Measurements from ENCODE around the gene CRYGN.
A peak's percentile ranks its signal among the peaks of the same experiment; 100 is the strongest.

CRYGN gene

GRCh38 chr7:151439855-151440798 is at the start of gene CRYGN:
TSS of gene CRYGN (minus strand) at chr7:151440141. CDS start at chr7:151439917, 224 bp downstream.
- peak; percentile 52 for DNase-seq

DNA sequence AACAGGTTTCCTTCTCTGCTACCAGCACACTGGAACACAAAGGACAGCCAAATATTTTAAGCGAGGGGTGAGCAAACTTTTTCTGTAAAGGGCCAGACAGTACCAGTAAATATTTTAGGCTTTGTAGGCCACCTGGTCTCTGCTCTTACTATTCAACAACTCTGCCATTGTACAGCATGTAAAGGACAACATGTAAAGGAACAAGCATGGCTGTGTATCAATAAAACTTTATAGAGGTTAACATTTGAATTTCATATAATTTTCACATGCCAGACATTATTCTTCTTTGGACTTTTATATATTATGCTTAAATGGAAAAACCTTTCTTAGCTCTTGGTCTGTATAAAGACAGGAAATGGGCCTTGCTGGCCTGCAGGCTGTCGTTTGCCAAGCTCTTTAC is 49.6 kb upstream of the CRYGN start:
- DNase-seq: no peak

DNA sequence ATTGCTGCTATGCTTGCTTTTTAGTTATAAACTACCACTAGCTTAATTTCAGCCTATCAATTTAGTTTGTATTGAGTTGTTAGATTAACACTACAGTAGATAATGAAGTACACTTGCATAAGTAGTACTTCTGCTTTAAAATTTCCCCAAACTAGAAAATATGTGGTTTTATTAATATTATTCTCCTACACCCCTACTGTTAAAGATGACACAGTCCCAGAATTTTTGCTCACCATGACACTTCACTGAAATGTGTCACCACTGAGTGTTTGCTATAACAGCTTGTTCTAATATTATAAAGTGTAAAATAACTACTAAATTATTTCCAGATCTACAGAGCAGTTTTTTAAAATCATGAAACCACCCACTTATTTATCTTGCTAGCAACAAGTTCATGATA is 48.2 kb upstream of the CRYGN start:
- DNase-seq: no peak

GRCh38 chr7:151487228-151487627 is 47.3 kb upstream of the CRYGN start:
- no peak for DNase-seq

- DNase-seq: no peak
These were observed 46.1 kb upstream of the CRYGN start for GRCh38 chr7:151486074-151486473.

GRCh38 chr7:151484971-151485707 is 45.2 kb upstream of the CRYGN start:
- no peak for DNase-seq

- DNase-seq: no peak
These were observed 43.7 kb upstream of the CRYGN start for GRCh38 chr7:151483711-151483983.

GRCh38 chr7:151482883-151483710 is 43.2 kb upstream of the CRYGN start:
- DNase-seq: no peak

DNA sequence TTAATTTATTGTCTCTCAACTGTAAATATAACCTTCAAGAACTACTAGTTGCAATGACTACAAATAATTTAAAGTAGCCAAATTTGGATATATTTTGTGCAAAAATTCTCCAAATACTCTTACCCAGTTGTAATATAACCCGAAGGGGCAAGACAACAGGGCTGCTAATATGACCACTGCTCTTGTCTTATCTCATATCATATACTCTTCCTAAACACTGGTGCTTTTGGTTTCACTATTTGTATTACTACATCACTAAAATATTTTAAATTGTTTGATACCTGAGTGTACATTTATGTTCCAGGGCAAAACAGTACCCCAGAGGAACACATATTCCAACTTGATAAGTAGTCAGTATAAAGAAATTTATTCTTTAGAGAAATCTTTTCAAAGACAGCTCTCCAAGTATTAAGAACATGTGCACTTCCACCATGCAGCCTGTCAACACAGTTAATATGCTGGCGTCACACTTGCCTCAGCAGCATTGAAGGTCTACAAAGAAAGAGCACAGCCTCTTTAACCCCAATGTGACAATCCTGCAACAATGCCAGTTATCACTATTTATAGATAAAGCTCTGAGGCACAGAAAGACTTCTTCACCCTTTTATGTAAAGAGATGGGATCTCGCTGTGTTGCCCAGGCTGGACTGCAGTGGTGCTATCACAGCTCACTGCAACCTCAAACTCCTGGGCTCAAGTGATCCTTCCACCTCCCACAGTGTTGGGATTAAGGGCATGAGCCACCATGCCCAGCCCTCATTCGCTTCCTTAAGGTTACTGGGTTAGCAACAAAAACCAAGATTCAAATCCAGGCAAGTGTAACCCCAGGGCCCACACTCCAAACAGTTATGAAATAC is 41.9 kb upstream of the CRYGN start:
- DNase-seq: no peak

GRCh38 chr7:151477867-151478266 is 37.9 kb upstream of the CRYGN start:
- DNase-seq: no peak

DNA sequence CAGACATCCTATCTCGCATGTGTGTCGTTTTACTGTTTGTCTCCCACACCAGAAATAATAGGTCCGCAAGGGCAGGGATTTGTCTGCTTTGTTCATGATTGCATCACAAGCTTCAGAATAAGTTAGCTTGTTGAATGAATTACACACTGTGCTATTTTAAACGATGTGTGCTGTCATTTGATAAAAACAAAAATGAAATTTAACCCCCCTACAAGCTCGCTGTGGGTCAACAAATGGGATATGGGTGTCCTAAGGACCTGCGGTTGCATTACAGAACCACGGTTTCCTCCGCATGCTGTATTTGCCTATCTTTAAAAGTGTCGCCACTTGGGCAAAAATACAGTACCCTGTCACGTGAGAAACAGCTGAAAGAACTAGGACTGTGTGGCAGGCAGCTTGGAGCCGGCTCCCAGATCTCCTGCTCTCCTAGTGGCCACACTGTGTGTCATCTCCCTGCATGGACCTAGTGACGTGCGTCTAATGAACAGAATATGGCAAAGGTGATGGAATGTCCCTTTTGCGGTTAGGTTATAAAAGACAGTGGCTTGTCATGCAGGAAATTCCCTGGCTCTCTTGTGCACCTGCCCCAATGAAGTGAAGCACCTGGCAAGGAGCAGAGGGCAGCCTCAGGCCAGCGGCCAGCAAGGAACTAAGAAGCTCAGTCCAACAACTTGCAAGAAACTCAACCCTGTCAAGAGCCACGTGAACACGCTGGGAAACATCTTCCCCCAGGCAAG is 32.9 kb upstream of the CRYGN start:
- DNase-seq: no peak

DNA sequence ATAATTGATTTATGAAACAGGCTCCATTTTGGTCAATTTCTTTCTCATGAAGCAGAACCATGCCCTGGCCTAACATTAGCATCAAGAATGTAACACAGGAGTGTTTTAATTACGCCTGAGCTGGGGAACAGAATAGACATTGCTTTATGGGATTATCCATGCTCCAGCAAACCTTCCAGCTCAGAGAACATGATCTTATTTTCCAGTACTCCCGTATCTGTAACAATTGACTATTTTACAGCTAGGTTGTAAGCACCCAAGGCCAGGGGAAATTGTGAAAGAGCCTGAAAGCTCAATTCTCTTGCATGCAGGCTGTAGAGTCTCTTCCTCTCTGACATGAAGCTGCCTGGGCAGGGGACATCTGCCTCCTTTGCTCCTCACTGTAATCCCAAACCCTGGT is 30.8 kb upstream of the CRYGN start:
- no peak for DNase-seq

GRCh38 chr7:151469281-151469680 is 29.3 kb upstream of the CRYGN start:
- DNase-seq: no peak

GRCh38 chr7:151468217-151469018 is 28.5 kb upstream of the CRYGN start:
- no peak for DNase-seq

- no peak for DNase-seq
These were observed 25.2 kb upstream of the CRYGN start for GRCh38 chr7:151465169-151465568.

GRCh38 chr7:151462306-151462779 is 22.4 kb upstream of the CRYGN start:
- no peak for DNase-seq

- no peak for DNase-seq
These were observed 21.9 kb upstream of the CRYGN start for GRCh38 chr7:151461942-151462230.

- no peak for DNase-seq
These were observed 21.4 kb upstream of the CRYGN start for GRCh38 chr7:151461096-151461941.

GRCh38 chr7:151460474-151460855 is 20.5 kb upstream of the CRYGN start:
- no peak for DNase-seq
